Head of caudate nucleus (tissue), 42 donors: Measurements from ENCODE around the gene GSG1.
A peak's percentile ranks its signal among the peaks of the same experiment; 100 is the strongest.
"Not testable (repeated sequence)": the region's sequence is repeated elsewhere in the genome, so short reads cannot be mapped to it uniquely, and the experiment has no call there.

Source experiments
- DNase-seq, 42 donors: peaks; one replicate each; pipeline versions ENCODE4 v3.0.0 to v3.0.0-alpha.2; 2020 to 2021; ENCODE audit warnings: mixed read lengths in 7 of 42
- intact Hi-C: fragments of 100-400 bp; cut with DNase I; formaldehyde crosslinking; loops from one replicate; pipeline ENCODE4 v1.15.0; 2022

GSG1 gene

GRCh38 chr12:13074396-13075117 is 28.9 kb downstream of the GSG1 start:
- DNase-seq: peak in 17 of 42 donors; percentile 7 to 71 (median 38)
- intact Hi-C loops: no loop called here

DNA sequence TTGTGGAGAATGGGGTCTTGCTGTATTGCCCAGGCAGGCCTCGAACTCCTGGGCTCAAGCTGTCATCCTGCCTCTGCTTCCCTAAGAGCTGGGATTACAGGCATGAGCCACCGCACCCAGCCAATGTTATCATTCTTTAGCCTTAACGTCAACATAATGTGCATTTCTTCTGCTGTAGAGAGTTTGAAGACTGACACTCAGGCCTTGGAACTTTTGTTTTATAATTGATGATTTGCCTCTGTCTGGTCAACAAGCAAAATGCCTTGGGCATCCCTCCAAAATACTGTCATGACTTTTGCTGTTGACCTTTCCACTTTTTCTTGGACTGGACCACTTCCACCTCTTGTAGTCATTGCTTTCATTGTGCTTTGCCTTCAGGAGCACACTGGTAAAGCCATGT is 30.3 kb downstream of the GSG1 start:
- intact Hi-C loops: no loop called here
- no peak for DNase-seq

- no peak for DNase-seq
- intact Hi-C loops: no loop called here
Measured at GRCh38 chr12:13071305-13072280, 31.9 kb downstream of the GSG1 start.

GRCh38 chr12:13069380-13069779 is 34.1 kb downstream of the GSG1 start:
- intact Hi-C loops: no loop called here
- DNase-seq: no peak

- DNase-seq: no peak
- intact Hi-C loops: no loop called here
Measured at GRCh38 chr12:13067322-13067721, 36.1 kb downstream of the GSG1 start.

GRCh38 chr12:13066459-13066858 is 37.0 kb downstream of the GSG1 start:
- intact Hi-C loops: no loop called here

GRCh38 chr12:13066014-13066413 is 37.5 kb downstream of the GSG1 start:
- intact Hi-C loops: no loop called here
- DNase-seq: no peak

More at GRCh38 chr12:13066459-13066858, 37.0 kb downstream of the GSG1 start:
- DNase-seq: no peak

DNA sequence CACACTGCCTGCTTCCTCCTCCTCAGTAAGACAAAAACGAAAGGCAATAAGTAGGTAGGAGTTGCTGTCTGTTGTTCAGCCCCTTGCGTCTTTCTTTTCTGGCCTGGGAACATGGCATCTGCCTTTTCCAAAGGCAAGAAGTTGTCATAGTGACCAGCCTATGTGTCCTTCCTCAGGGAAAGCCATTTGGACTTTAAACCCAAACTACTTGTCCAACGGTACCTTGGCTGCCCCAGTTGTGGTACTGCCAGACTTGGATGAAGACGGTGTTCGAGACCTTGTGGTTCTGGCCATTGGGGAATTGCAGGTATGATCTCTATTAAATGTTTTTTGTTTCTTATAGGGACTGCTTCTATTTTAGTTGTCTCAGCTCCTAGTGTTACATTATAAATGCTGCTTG is 40.8 kb downstream of the GSG1 start:
- intact Hi-C loops: no loop called here
- peak in 3 of 42 donors; percentile 14 to 37 (median 17) for DNase-seq

DNA sequence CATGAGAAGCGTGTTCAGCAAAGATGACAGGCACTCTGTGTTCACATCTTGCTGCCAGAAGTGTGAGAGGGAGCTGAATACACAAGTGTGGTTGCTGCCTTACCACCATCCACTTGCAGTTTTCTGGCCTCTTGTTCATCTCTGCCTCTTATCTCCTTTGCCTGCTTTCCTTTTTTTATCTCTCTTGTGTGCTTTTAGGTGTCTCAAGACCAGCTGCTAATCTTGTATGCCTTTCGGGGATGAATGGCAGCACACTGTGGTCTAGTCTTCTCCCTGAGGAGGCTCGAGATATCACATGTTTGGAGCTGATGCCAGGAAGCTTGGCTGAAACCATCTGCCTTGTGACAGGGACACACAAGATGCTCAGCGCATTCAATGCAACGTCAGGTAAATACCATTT is 42.1 kb downstream of the GSG1 start:
- DNase-seq: no peak
- intact Hi-C loops: no loop called here

DNA sequence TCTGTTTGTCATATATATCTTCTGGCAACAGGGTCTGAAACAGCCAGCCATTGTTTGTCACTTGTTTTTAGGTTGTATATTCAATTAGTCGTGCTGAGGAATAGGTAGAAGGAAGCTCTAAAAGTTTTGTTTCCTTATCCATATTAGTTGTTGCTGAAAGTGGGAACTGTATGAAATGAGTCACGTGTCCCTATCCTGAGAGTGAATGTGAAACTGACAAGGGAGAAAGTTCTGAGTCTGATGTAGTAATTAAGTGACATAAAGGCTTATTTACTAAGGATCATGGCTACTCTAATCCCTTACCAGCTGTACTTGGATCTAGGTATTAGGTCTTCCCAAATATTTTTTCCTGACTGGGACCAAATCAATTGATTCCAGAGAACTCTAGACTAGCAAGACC is 42.9 kb downstream of the GSG1 start:
- DNase-seq: no peak
- intact Hi-C loops: no loop called here

DNA sequence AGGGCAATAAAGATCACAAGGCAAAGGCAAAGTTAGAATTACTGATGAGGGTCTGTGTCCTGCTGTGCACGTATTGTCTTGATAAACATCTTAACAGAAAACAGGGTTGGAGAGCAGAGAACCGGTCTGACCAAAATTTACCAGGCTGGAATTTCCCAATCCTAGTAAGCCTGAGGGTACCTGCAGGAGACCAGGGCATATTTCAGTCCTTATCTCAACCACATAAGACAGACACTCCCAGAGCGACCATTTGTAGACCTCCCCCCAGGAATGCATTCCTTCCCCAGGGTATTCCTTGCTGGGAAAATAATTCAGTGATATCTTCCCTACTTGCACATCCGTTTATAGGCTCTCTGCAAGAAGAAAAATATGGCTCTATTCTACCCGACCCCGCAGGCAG is 49.9 kb downstream of the GSG1 start:
- intact Hi-C loops: not testable (repeated sequence)
- DNase-seq: peak in 1 of 42 donors; percentile 4

GRCh38 chr12:13052421-13052820 is 51.0 kb downstream of the GSG1 start:
- intact Hi-C loops: no loop called here
- no peak for DNase-seq

DNA sequence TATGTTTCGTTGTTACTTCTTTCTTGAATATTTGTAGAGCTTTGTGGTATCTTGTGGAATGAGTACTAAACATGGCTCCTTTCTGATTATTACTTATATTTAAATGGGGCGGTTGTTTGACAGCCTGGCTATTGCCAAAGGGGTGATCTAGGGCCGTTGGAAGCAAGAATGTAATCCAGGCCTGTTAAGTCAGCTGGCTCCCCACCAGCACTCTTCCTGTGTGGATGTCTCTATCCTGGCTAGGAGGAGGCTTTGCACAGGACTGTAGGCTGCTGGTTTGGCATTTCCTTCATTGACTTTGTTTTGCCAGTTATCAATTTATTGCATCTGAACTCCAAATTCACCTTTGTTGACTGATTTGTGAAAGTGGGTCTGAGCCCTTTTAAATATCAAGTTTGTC is 53.7 kb downstream of the GSG1 start:
- intact Hi-C loops: no loop called here

DNA sequence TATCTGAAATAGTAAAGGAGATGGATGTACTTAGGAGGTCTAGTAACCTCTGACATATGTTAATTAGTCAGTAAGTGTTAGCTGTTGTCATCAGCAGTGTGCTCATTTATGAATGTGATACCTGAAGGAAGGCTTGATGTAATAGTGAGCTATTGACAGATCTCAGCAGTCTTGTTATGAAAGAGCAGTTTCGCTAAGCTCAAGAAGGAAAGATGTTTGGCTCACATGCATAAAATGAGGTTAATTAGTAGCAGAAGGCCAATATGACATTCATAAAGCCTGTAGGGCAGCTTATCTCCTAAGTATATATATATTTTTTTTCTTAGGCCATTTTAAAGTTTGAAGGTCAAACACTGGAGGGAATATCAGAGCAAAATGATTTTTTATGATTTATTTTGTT is 56.5 kb downstream of the GSG1 start:
- intact Hi-C loops: no loop called here
- no peak for DNase-seq

More for the DNA sequence above, 53.7 kb downstream of the GSG1 start:
- peak in 1 of 42 donors; percentile 40 for DNase-seq

DNA sequence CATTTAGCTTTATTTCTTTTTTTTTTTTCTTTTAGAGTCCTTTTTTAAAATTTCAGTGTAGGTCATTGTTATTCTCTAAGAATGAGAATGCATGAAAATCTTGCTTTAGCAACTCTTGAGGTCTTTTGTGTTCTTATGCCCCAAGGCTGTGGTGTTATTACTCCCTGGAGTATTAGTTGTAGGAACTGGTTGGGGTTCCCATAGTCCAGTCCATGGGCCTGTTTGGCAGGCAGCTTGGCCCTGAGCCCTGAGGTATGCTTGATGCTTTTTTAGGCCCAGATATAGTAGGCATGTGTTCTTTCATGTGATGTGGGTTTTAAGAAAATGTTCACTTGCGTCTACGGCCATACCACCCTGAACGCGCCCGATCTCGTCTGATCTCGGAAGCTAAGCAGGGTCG is 57.7 kb downstream of the GSG1 start:
- intact Hi-C loops: no loop called here
- DNase-seq: no peak

GRCh38 chr12:13044906-13045299 is 58.6 kb downstream of the GSG1 start:
- intact Hi-C loops: loop anchor here (5.0 kb wide), 1 partner anchor 43 kb away; the partner anchor contains the start of gene HEBP1
- DNase-seq: no peak

DNA sequence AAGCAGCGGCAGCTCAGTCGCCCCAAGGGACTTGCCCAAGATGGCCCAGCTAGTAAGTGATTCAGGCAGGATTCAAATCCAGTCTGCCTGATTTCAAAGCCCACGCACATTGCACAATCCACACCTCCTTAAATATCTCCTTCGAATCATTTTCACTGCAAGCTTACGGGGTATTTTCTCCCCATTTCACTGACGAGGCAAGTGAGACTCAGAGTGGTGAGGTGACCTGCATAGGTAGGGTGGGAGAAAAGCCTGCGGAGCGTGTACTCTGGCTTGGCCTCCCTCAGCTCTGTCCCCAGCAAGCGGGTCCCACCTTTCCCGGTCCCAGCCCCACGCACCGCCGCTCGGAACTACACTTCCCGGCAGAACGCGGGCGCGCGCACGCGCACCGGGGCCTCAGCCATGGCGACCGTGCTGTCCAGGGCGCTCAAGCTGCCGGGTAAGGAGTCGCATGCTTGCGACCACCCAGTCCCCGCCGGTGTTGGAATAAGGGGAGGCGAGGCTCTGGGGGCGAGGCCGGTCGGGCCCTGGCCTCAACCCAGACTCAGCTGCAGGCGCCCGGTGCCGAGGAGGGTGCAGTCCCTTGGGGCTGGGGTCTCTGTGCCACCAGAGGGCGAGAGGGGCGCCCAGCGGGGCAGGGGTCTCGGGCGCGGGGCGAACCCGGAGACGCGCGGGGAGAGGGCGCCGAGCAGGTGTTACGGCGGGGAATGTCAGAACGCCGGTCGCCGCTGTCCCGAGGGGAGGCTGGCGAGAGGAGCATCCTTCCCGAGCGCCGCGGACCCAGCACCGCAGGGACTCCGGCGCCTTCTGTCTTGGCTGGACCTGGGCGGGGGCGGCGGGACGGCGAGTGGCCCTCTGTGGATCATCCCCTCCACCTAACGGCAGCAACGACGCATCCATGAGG is 59.2 kb downstream of the GSG1 start, which contains the start of gene FAM234B:
Gene FAM234B (plus strand): TSS at position 380 of the 904 bp plus-strand sequence. CDS start 23 bp downstream, at position 403.
- intact Hi-C loops: loop anchor here (5.0 kb wide), 1 partner anchor 42 kb away; the partner anchor contains the start of gene HEBP1

DNA sequence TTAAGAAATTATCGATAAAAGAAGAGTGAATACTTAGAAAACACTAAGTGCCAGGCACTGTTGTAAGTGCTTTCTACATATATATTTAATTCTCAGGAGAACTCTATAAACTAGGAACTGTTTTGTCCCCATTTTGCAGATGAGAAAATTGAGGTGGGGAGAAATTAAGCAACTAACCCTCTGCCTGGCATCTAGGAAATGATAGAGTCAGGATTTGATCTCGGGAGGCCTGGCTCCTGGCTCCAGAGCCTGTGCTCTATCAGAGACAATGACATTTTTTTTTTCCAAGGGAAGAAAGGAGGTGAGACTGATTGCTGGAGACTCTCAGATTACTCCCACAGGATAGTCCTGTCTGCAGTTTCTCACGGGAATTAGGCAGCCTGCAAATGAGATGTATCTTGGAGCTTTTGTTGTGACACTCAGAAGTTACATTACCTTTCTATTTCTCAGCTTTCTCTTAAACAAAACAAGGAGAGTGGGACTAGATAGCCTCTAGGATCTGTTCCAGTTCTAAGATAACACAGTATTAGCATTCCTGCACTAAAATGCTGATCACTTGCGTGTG is 60.7 kb downstream of the GSG1 start:
- intact Hi-C loops: loop anchor here (5.0 kb wide), 1 partner anchor 40 kb away; the partner anchor contains the start of gene HEBP1

More for the DNA sequence above, 59.2 kb downstream of the GSG1 start, which contains the start of gene FAM234B:
- peak; percentile 55 to 94 (median 87) for DNase-seq

More for the DNA sequence above, 60.7 kb downstream of the GSG1 start:
- no peak for DNase-seq
